HEK293T (cell line): Measurements from ENCODE around the gene SPACA5B.
"Not testable (repeated sequence)": the region's sequence is repeated elsewhere in the genome, so short reads cannot be mapped to it uniquely, and the experiment has no call there.

Experiments
- CTCF ChIA-PET: fragments of 350-600 bp; formaldehyde crosslinking; extraction: SDS; loops from one replicate; lab custom pipeline; 2021; ENCODE audit warnings: antibody characterized with exemption, inconsistent platforms; lab: Yijun Ruan, JAX
- POLR2A ChIA-PET: fragments of 350-600 bp; formaldehyde crosslinking; extraction: SDS; loops from one replicate; lab custom pipeline; 2020; ENCODE audit warnings: antibody characterized with exemption, inconsistent platforms; lab: Yijun Ruan, JAX
- DNase-seq: peaks from one replicate; pipeline ENCODE4 v3.0.0; 2012; ENCODE audit warnings: mixed read lengths; ENCODE audit errors: extremely low spot score
- ARNT ChIP-seq: fragments of 450-650 bp; IDR thresholded peaks from 2 replicates; pipeline ENCODE4 v1.6.1; 2017; ENCODE audit warnings: mild to moderate bottlenecking
- CTBP1 ChIP-seq: fragments of 450-650 bp; IDR thresholded peaks from 2 replicates; pipeline ENCODE4 v1.6.1; 2016; ENCODE audit warnings: borderline replicate concordance
- ELF4 ChIP-seq: fragments of 450-650 bp; IDR thresholded peaks from 2 replicates; pipeline ENCODE4 v1.6.1; 2017; ENCODE audit warnings: antibody characterized with exemption
- FOXA1 ChIP-seq: fragments of 450-650 bp; IDR thresholded peaks from 2 replicates; pipeline ENCODE4 v1.6.1; 2016; ENCODE audit warnings: mild to moderate bottlenecking
- FOXK2 ChIP-seq: fragments of 450-650 bp; IDR thresholded peaks from 2 replicates; pipeline ENCODE4 v1.6.1; 2016; ENCODE audit warnings: mild to moderate bottlenecking
- FOXM1 ChIP-seq: fragments of 450-650 bp; IDR thresholded peaks from 2 replicates; pipeline ENCODE4 v1.6.1; 2017; ENCODE audit warnings: mild to moderate bottlenecking, borderline replicate concordance
- HDGF ChIP-seq: fragments of 450-650 bp; IDR thresholded peaks from 2 replicates; pipeline ENCODE4 v1.6.1; 2017; ENCODE audit warnings: antibody characterized with exemption, borderline replicate concordance
- L3MBTL2 ChIP-seq: fragments of 450-650 bp; conservative IDR thresholded peaks from 2 replicates; pipeline ENCODE4 v1.6.1; 2016; ENCODE audit warnings: mild to moderate bottlenecking
- LEF1 ChIP-seq: fragments of 450-650 bp; IDR thresholded peaks from 2 replicates; pipeline ENCODE4 v1.6.1; 2017; ENCODE audit warnings: mild to moderate bottlenecking, borderline replicate concordance
- NFRKB ChIP-seq: fragments of 450-650 bp; IDR thresholded peaks from 2 replicates; pipeline ENCODE4 v1.6.1; 2016; ENCODE audit warnings: mild to moderate bottlenecking, moderate library complexity
- PKNOX1 ChIP-seq: fragments of 450-650 bp; IDR thresholded peaks from 2 replicates; pipeline ENCODE4 v1.6.1; 2016
- SP1 ChIP-seq: fragments of 450-650 bp; IDR thresholded peaks from 2 replicates; pipeline ENCODE4 v1.6.1; 2017
- SUZ12 ChIP-seq: fragments of 450-650 bp; IDR thresholded peaks from 2 replicates; pipeline ENCODE4 v1.6.1; 2016; ENCODE audit warnings: mild to moderate bottlenecking
- TARDBP ChIP-seq: fragments of 450-650 bp; IDR thresholded peaks from 2 replicates; pipeline ENCODE4 v1.6.1; 2016
- ZNF384 ChIP-seq: fragments of 450-650 bp; IDR thresholded peaks from 2 replicates; pipeline ENCODE4 v1.6.1; 2016

The SPACA5B gene

GRCh38 chrX:48130326-48130725 is at the start of gene SPACA5B:
Gene SPACA5B, plus strand, starts transcription at chrX:48130626. Its CDS starts 62 bp downstream, at chrX:48130688.
- CTCF ChIA-PET, POLR2A ChIA-PET, DNase-seq: not testable (repeated sequence)

- ChIA-PET CTCF (interaction anchor here (0.7 to 2.5 kb wide), 3 partner anchors 381 to 442 kb away, joined by 3 to 13 read pairs (median 4); no protein-coding TSS in a partner anchor), POLR2A (no interaction called here)
- TF ChIP-seq FOXK2 (no peak), TARDBP (no peak), ZNF384 (no peak), ELF4 (no peak), LEF1 (no peak), CTBP1 (no peak), NFRKB (no peak), ARNT (no peak), HDGF (no peak)
- DNase-seq = peak; percentile 72
Measured at GRCh38 chrX:48083212-48083611, 47.2 kb upstream of the SPACA5B start.

- ChIA-PET CTCF (interaction anchor here (0.6 to 2.5 kb wide), 4 partner anchors 115 to 441 kb away, joined by 3 to 13 read pairs (median 4); no protein-coding TSS in a partner anchor), POLR2A (no interaction called here)
- DNase-seq = no peak
- TF ChIP-seq FOXK2 (no peak), SUZ12 (no peak), FOXA1 (no peak), PKNOX1 (no peak), SP1 (no peak), L3MBTL2 (no peak), HDGF (no peak), CTBP1 (no peak)
Measured at GRCh38 chrX:48083706-48084105, 46.7 kb upstream of the SPACA5B start.

- POLR2A ChIA-PET = no interaction called here
- no peak for TF ChIP-seq L3MBTL2
- DNase-seq = no peak
- CTCF ChIA-PET = interaction anchor here (1.0 kb wide), 1 partner anchor 33 kb away, joined by 3 read pairs; no protein-coding TSS in a partner anchor
Measured at GRCh38 chrX:48086082-48086481, 44.3 kb upstream of the SPACA5B start.

GRCh38 chrX:48090123-48090522 is 40.3 kb upstream of the SPACA5B start:
- CTCF ChIA-PET = no interaction called here
- POLR2A ChIA-PET = no interaction called here
- no peak for DNase-seq
- TF ChIP-seq SUZ12 = no peak
- TF ChIP-seq LEF1 = no peak
- no peak for TF ChIP-seq ZNF384
- no peak for TF ChIP-seq FOXA1
- TF ChIP-seq FOXK2 = no peak
- TF ChIP-seq CTBP1 = no peak
- TF ChIP-seq FOXM1 = no peak
- no peak for TF ChIP-seq HDGF
- TF ChIP-seq SP1 = no peak
- TF ChIP-seq ELF4 = no peak
- no peak for TF ChIP-seq NFRKB
- no peak for TF ChIP-seq L3MBTL2
- no peak for TF ChIP-seq TARDBP

GRCh38 chrX:48092558-48092957 is 37.9 kb upstream of the SPACA5B start:
- POLR2A ChIA-PET, CTCF ChIA-PET, DNase-seq: not testable (repeated sequence)

GRCh38 chrX:48101443-48101842 is 29.0 kb upstream of the SPACA5B start:
- POLR2A ChIA-PET = no interaction called here
- TF ChIP-seq ELF4 (no peak), NFRKB (no peak)
- CTCF ChIA-PET = no interaction called here
- DNase-seq = no peak

- DNase-seq = no peak
- TF ChIP-seq LEF1 (no peak), SP1 (no peak), FOXA1 (no peak), SUZ12 (no peak), FOXK2 (no peak), PKNOX1 (no peak), TARDBP (no peak), FOXM1 (no peak)
- ChIA-PET POLR2A (no interaction called here), CTCF (interaction anchor here (0.6 kb wide), 1 partner anchor 466 kb away, joined by 3 read pairs; no protein-coding TSS in a partner anchor)
Measured at GRCh38 chrX:48102874-48103374, 27.5 kb upstream of the SPACA5B start.

GRCh38 chrX:48107717-48108116 is 22.7 kb upstream of the SPACA5B start:
- CTCF ChIA-PET = no interaction called here
- POLR2A ChIA-PET = no interaction called here
- no peak for TF ChIP-seq NFRKB
- DNase-seq = no peak

- DNase-seq, CTCF ChIA-PET, POLR2A ChIA-PET: not testable (repeated sequence)
Measured at GRCh38 chrX:48125286-48125685, 5.1 kb upstream of the SPACA5B start.

GRCh38 chrX:48132308-48132844 is 1.9 kb downstream of the SPACA5B start:
- CTCF ChIA-PET, POLR2A ChIA-PET, DNase-seq: not testable (repeated sequence)

GRCh38 chrX:48139076-48139475 is 8.7 kb downstream of the SPACA5B start:
- CTCF ChIA-PET, DNase-seq, POLR2A ChIA-PET: not testable (repeated sequence)

GRCh38 chrX:48141810-48142508 is 11.5 kb downstream of the SPACA5B start:
- DNase-seq, POLR2A ChIA-PET, CTCF ChIA-PET: not testable (repeated sequence)
